Adrenal gland (tissue), 12 donors: ENCODE measurements around the gene MYOM1. TPM values are rescaled to one million over a fixed set of nuclear protein-coding genes. Genes with fewer than 3 reads are reported as not detected.

Experiments used
- DNase-seq, 7 donors: peaks; one replicate each; pipeline ENCODE4 v3.0.0-alpha.2; 2019 to 2020
- H3K27ac ChIP-seq, 5 donors: fragments of 200-600 bp; sonication (generic) in 4 of 5; 1 replicate in 3 of 5; 2 replicates in 2 of 5; pipeline versions ENCODE4 v1.5.1 to v1.8.0; 2016 to 2020; ENCODE audit warnings: mild to moderate bottlenecking in 1 of 5
- H3K27me3 ChIP-seq: fragments of 200-600 bp; 2 replicates; pipeline ENCODE4 v1.8.0; 2021
- H3K36me3 ChIP-seq, 2 donors: fragments of 200-600 bp; replicated peaks in 1 of 2; 1 replicate in 1 of 2; 2 replicates in 1 of 2; pipeline versions ENCODE4 v1.5.1 to v1.8.0; 2018 to 2022
- H3K4me1 ChIP-seq, 2 donors: fragments of 200-600 bp; replicated peaks in 1 of 2; 1 replicate in 1 of 2; 2 replicates in 1 of 2; pipeline versions ENCODE4 v1.5.1 to v1.8.0; 2018 to 2021
- H3K4me3 ChIP-seq, 4 donors: fragments of 200-600 bp; sonication (generic) in 3 of 4; one replicate each; pipeline ENCODE4 v1.5.1; 2016 to 2018
- H3K9me3 ChIP-seq, 3 donors: fragments of 200-600 bp; sonication (generic) in 1 of 3; replicated peaks in 1 of 3; 1 replicate in 2 of 3; 2 replicates in 1 of 3; pipeline versions ENCODE4 v1.5.1 to v1.8.0; 2016 to 2021
- CTCF ChIP-seq, 6 experiments: fragments of 450-650 bp in 4 of 6; fragments of 200-600 bp in 2 of 6; sonication (generic) in 1 of 6; IDR thresholded peaks; 1 replicate in 5 of 6; 2 replicates in 1 of 6; pipeline versions ENCODE4 v1.5.1 to v1.8.0; 2016 to 2021; ENCODE audit warnings: antibody characterized with exemption in 6 of 6, mild to moderate bottlenecking in 2 of 6, moderate library complexity in 1 of 6
- POLR2A ChIP-seq, 2 donors: fragments of 450-650 bp; IDR thresholded peaks; one replicate each; pipeline ENCODE4 v1.6.1; 2017; ENCODE audit warnings: antibody characterized with exemption in 2 of 2, mild to moderate bottlenecking in 2 of 2, moderate library complexity in 1 of 2
- WGBS, 4 donors: extraction: QIAGEN DNeasy Blood & Tissue Kit in 2 of 4; methylation state at CpG; one replicate each; pipeline versions ENCODE4 v1.1.5 to v1.1.7; 2013 to 2017; 5-methylcytosine and 5-hydroxymethylcytosine counted together
- intact Hi-C, 2 donors: fragments of 100-400 bp; cut with DNase I; formaldehyde crosslinking; loops; one replicate each; pipeline versions ENCODE4 v1.14.1 to v1.15.0; 2022 to 2023
- polyA plus RNA-seq, 3 donors: library from polyadenylated mRNA; stranded (reverse); fragments of 200-250 nt in 2 of 3; fragments of 350-450 nt in 1 of 3; fragmentation: Illumina TruSeq in 1 of 3; extraction: RNeasy Lipid Tissue Mini Kit (QIAGEN cat#74804) in 1 of 3; gene quantifications; one replicate each; pipeline ENCODE4 v1.2.3, GENCODE V29; 2013 to 2014
- total RNA-seq, 9 donors: library from RNA; depleted of rRNA in 4 of 9; stranded (reverse); fragments of >200 nt in 4 of 9; fragments of 120-200 nt in 1 of 9; fragmentation: NEBNext Ultra II Directional in 1 of 9; extraction: Animal tissue kit (Norgen Biotek cat#: 25700) in 1 of 9; gene quantifications; one replicate each; pipeline versions ENCODE4 v1.1.0 to v1.2.4, GENCODE V29; 2013 to 2023
- donor health status: healthy with polysubstance abuse.
- donor health status: Bipolar disorder and iron deficiency.
- donor health status: DM: yes; HTN: yes; CAD: no.
- donor health status: DM: no; HTN: no; CAD: no.
- donor health status: DM: no; HTN: no; CAD: no.
- donor health status: DM: yes; HTN: yes; CAD: no.

The MYOM1 gene
- total and polyA plus RNA-seq, 12 donors: 1.3 to 70.0 (median 2.9) TPM

- TF ChIP-seq CTCF (IDR thresholded peaks at IDR 0.05) (no peak), POLR2A (IDR thresholded peaks at IDR 0.05) (no peak)
- H3K27me3 ChIP-seq: no peaks in the 10 kb centered on the region
- DNase-seq: no peak
- no peak overlapping the region for H3K27ac ChIP-seq
- H3K4me3 ChIP-seq: no peak overlapping the region
- H3K4me1 ChIP-seq: peaks cover 0 to 4% of the 10 kb centered on the region in 2 donors
- intact Hi-C loops: no loop called here
- no peaks in the 10 kb centered on the region for H3K9me3 ChIP-seq
- 88 to 94% (median 91%) methylated on average over 3 of the region's 3 CpGs for WGBS, 4 donors
- H3K36me3 ChIP-seq: no peaks in the 10 kb centered on the region
Observed at GRCh38 chr18:3132700-3133099, 87.1 kb downstream of the MYOM1 start.

DNA sequence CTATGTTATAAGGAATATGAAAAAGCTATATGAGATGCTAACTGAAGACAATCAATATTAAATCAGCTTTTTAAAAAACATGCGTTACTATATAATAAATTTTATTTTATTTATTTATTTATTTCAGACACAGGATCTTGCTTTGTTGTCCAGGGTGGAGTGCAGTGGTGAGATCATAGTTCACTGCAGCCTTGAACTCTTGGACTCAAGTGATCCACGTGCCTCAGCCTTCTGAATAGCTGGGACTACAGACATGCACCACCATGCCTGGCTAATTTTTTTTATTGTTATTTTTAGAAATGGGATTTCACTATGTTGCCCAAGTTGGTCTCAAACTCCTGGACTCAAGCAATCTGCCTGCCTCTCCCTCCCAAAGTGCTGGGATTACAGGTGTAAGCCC is 89.4 kb downstream of the MYOM1 start:
- TF ChIP-seq CTCF (IDR thresholded peaks at IDR 0.05): no peak
- TF ChIP-seq POLR2A (IDR thresholded peaks at IDR 0.05): no peak
- intact Hi-C loops: no loop called here
- DNase-seq: no peak

GRCh38 chr18:3129053-3129864 is 90.5 kb downstream of the MYOM1 start:
- Histone ChIP-seq H3K4me3 (no peak overlapping the region), H3K9me3 (no peaks in the 10 kb centered on the region), H3K36me3 (no peaks in the 10 kb centered on the region), H3K27me3 (no peaks in the 10 kb centered on the region), H3K27ac (no peak overlapping the region), H3K4me1 (peaks cover 0 to 4% of the 10 kb centered on the region in 2 donors)
- peak; percentile 72 to 94 (median 84) for DNase-seq
- 22 to 32% (median 31%) methylated on average over 16 of the region's 16 CpGs for WGBS, 4 donors
- TF ChIP-seq CTCF (IDR thresholded peaks at IDR 0.05) (peak; percentile 63 to 83 (median 76)), POLR2A (IDR thresholded peaks at IDR 0.05) (no peak)
- intact Hi-C loops: loop anchor here in 1 of 2 donors (5.0 kb wide), 1 partner anchor 197 kb away; no protein-coding TSS in a partner anchor

More for the DNA sequence above, 89.4 kb downstream of the MYOM1 start:
- H3K4me3 ChIP-seq: no peak overlapping the region
- no peak overlapping the region for H3K27ac ChIP-seq
- 24 to 39% (median 31%) methylated on average over 2 of the region's 2 CpGs for WGBS, 4 donors
- no peaks in the 10 kb centered on the region for H3K27me3 ChIP-seq
- H3K36me3 ChIP-seq: no peaks in the 10 kb centered on the region
- no peaks in the 10 kb centered on the region for H3K9me3 ChIP-seq
- H3K4me1 ChIP-seq: peaks cover 0 to 4% of the 10 kb centered on the region in 2 donors

GRCh38 chr18:3126457-3127097 is 93.2 kb downstream of the MYOM1 start:
- DNase-seq: no peak
- TF ChIP-seq CTCF (IDR thresholded peaks at IDR 0.05): no peak
- no peak for TF ChIP-seq POLR2A (IDR thresholded peaks at IDR 0.05)
- no peak overlapping the region for H3K4me3 ChIP-seq
- no peaks in the 10 kb centered on the region for H3K36me3 ChIP-seq
- WGBS, 4 donors: 93 to 95% (median 94%) methylated on average over 9 of the region's 9 CpGs
- H3K27me3 ChIP-seq: no peaks in the 10 kb centered on the region
- intact Hi-C loops: loop anchor here in 1 of 2 donors (5.0 kb wide), 1 partner anchor 194 kb away; no protein-coding TSS in a partner anchor
- no peak overlapping the region for H3K27ac ChIP-seq
- peaks cover 0 to 4% of the 10 kb centered on the region in 2 donors for H3K4me1 ChIP-seq
- H3K9me3 ChIP-seq: no peaks in the 10 kb centered on the region
